K562 (cell line): ENCODE results near the gene ZBTB42. TPM values are rescaled to one million over a fixed set of nuclear protein-coding genes. Genes with fewer than 3 reads are reported as not detected.

Experiments
- CBFA2T2 ChIP-seq: fragments of 450-650 bp; conservative IDR thresholded peaks from 2 replicates; pipeline ENCODE4 v1.6.1; 2017; ENCODE audit warnings: mild to moderate bottlenecking
- CEBPG ChIP-seq, 3 experiments: fragments of 200-800 bp in 1 of 3; sonication (Bioruptor generic) in 1 of 3; sonication (generic) in 1 of 3; formaldehyde crosslinking in 1 of 3; IDR thresholded peaks in 2 of 3; conservative IDR thresholded peaks in 1 of 3; 2 replicates each; pipeline versions ENCODE4 v1.6.1 to v1.8.0; 2016 to 2022; ENCODE audit warnings: missing compliant biosample characterization in 2 of 3, missing genetic modification characterization in 2 of 3, mild to moderate bottlenecking in 1 of 3, missing genetic modification reagents in 1 of 3
- DMBX1 ChIP-seq: fragments of 250-450 bp; sonication (Bioruptor Pico); IDR thresholded peaks from 2 replicates; pipeline ENCODE4 v1.8.0; 2022; ENCODE audit warnings: inconsistent platforms, mild to moderate bottlenecking, moderate library complexity, borderline replicate concordance
- ESRRA ChIP-seq: fragments of 450-650 bp; IDR thresholded peaks from 2 replicates; pipeline ENCODE4 v1.6.1; 2014; ENCODE audit warnings: low read depth, mild to moderate bottlenecking, moderate library complexity, borderline replicate concordance
- GATAD2B ChIP-seq: fragments of 450-650 bp; IDR thresholded peaks from 2 replicates; pipeline ENCODE4 v1.6.1; 2017; ENCODE audit warnings: mild to moderate bottlenecking, borderline replicate concordance
- HMG20A ChIP-seq: fragments of 450-650 bp; formaldehyde crosslinking; conservative IDR thresholded peaks from 2 replicates; pipeline ENCODE4 v1.4.0; 2020; ENCODE audit warnings: mild to moderate bottlenecking, mixed read lengths
- MXI1 ChIP-seq: IDR thresholded peaks from 2 replicates; pipeline ENCODE4 v1.6.1; 2011; ENCODE audit warnings: low read depth, mild to moderate bottlenecking, improper control_type of control experiment, low read length
- POLR2AphosphoS2 ChIP-seq: IDR thresholded peaks from 2 replicates; pipeline ENCODE4 v1.6.1; 2012; ENCODE audit warnings: low read length, improper control_type of control experiment
- SMAD1 ChIP-seq: fragments of 150-350 bp; IDR thresholded peaks from 2 replicates; pipeline ENCODE4 v1.6.1; 2014; ENCODE audit warnings: low read length, low read depth; ENCODE audit not compliant: partially characterized antibody
- ZKSCAN8 ChIP-seq: fragments of 200-800 bp; sonication (Bioruptor generic); IDR thresholded peaks from 2 replicates; pipeline ENCODE4 v1.6.1; 2016; ENCODE audit warnings: missing genetic modification characterization, missing compliant biosample characterization
- ZNF408 ChIP-seq: fragments of 250-450 bp; sonication (Bioruptor Pico); IDR thresholded peaks from 2 replicates; pipeline ENCODE4 v1.4.0; 2020; ENCODE audit warnings: low read depth, mild to moderate bottlenecking, moderate library complexity
- polyA plus RNA-seq, 8 experiments: library from polyadenylated mRNA; depleted of rRNA in 4 of 8; stranded (reverse) in 5 of 8; unstranded in 3 of 8; fragments of >200 nt; fragmentation: Nextera tagmentation in 2 of 8; fragmentation: Illumina TruSeq in 1 of 8; extraction: Ambion mirVana in 2 of 8; extraction: Trizol in 1 of 8; gene quantifications; 2 replicates each; pipeline versions ENCODE4 v1.2.1 to v1.2.3, GENCODE V29; 2011 to 2014; ENCODE audit warnings: inconsistent platforms in 1 of 8, missing spikeins in 1 of 8
- total RNA-seq, 7 experiments: library from RNA; depleted of rRNA in 6 of 7; stranded (reverse); fragments of >200 nt in 6 of 7; fragmentation: Illumina TruSeq in 2 of 7; extraction: Trizol in 2 of 7; gene quantifications; 2 replicates each; pipeline versions ENCODE4 v1.2.1 to v1.2.3, GENCODE V29; 2011 to 2021; ENCODE audit warnings: low replicate concordance in 1 of 7
- TF ChIP-seq, protein P1 (sequence below), 2 experiments: fragments of 450-650 bp; formaldehyde crosslinking in 1 of 2; IDR thresholded peaks; 2 replicates each; pipeline versions ENCODE4 v1.4.0 to v1.6.1; 2014 to 2020; ENCODE audit warnings: mild to moderate bottlenecking in 2 of 2, borderline replicate concordance in 1 of 2, low read depth in 1 of 2
- TF ChIP-seq, protein P2 (sequence below): sonication (generic); formaldehyde crosslinking; IDR thresholded peaks from 2 replicates; pipeline ENCODE4 v1.8.0; 2022; ENCODE audit warnings: mild to moderate bottlenecking, missing genetic modification reagents
- TF ChIP-seq, protein P3 (sequence below): sonication (generic); formaldehyde crosslinking; IDR thresholded peaks from 2 replicates; pipeline ENCODE4 v1.8.1; 2023; ENCODE audit warnings: mild to moderate bottlenecking, missing genetic modification reagents, moderate library complexity

ZBTB42 gene
- total and polyA plus RNA-seq, 9 of the 15 experiments (the other 6 are each of a cell fraction or from before 2014, with no cell fraction given) = 0.03 to 8.5 (median 2.4) TPM

GRCh38 chr14:104751539-104752422 is 49.1 kb upstream of the ZBTB42 start (continued):
- TF ChIP-seq, protein P1, sequence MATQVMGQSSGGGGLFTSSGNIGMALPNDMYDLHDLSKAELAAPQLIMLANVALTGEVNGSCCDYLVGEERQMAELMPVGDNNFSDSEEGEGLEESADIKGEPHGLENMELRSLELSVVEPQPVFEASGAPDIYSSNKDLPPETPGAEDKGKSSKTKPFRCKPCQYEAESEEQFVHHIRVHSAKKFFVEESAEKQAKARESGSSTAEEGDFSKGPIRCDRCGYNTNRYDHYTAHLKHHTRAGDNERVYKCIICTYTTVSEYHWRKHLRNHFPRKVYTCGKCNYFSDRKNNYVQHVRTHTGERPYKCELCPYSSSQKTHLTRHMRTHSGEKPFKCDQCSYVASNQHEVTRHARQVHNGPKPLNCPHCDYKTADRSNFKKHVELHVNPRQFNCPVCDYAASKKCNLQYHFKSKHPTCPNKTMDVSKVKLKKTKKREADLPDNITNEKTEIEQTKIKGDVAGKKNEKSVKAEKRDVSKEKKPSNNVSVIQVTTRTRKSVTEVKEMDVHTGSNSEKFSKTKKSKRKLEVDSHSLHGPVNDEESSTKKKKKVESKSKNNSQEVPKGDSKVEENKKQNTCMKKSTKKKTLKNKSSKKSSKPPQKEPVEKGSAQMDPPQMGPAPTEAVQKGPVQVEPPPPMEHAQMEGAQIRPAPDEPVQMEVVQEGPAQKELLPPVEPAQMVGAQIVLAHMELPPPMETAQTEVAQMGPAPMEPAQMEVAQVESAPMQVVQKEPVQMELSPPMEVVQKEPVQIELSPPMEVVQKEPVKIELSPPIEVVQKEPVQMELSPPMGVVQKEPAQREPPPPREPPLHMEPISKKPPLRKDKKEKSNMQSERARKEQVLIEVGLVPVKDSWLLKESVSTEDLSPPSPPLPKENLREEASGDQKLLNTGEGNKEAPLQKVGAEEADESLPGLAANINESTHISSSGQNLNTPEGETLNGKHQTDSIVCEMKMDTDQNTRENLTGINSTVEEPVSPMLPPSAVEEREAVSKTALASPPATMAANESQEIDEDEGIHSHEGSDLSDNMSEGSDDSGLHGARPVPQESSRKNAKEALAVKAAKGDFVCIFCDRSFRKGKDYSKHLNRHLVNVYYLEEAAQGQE (IDR thresholded peaks at IDR 0.05; ENCODE audit: borderline replicate concordance) = 0 out of 2 replicates have a peak, but pooled peaks have one; percentile 13
- TF ChIP-seq, protein P1 (CRISPR knock-in tag; IDR thresholded peaks at IDR 0.05; ENCODE audit: low read depth) = no peak
- no peak for TF ChIP-seq CBFA2T2
- TF ChIP-seq ESRRA = no peak
- TF ChIP-seq, protein P2, sequence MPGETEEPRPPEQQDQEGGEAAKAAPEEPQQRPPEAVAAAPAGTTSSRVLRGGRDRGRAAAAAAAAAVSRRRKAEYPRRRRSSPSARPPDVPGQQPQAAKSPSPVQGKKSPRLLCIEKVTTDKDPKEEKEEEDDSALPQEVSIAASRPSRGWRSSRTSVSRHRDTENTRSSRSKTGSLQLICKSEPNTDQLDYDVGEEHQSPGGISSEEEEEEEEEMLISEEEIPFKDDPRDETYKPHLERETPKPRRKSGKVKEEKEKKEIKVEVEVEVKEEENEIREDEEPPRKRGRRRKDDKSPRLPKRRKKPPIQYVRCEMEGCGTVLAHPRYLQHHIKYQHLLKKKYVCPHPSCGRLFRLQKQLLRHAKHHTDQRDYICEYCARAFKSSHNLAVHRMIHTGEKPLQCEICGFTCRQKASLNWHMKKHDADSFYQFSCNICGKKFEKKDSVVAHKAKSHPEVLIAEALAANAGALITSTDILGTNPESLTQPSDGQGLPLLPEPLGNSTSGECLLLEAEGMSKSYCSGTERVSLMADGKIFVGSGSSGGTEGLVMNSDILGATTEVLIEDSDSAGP (CRISPR knock-in tag) = no peak
- peak; percentile 29; the same call in 1 of the 2 replicates for TF ChIP-seq CEBPG (CRISPR knock-in tag; IDR thresholded peaks at IDR 0.05)
- no peak for TF ChIP-seq CEBPG (tag; conservative IDR thresholded peaks at IDR 0.05 in 1 of 2, IDR thresholded peaks at IDR 0.05 in 1 of 2)
- TF ChIP-seq, protein P3, sequence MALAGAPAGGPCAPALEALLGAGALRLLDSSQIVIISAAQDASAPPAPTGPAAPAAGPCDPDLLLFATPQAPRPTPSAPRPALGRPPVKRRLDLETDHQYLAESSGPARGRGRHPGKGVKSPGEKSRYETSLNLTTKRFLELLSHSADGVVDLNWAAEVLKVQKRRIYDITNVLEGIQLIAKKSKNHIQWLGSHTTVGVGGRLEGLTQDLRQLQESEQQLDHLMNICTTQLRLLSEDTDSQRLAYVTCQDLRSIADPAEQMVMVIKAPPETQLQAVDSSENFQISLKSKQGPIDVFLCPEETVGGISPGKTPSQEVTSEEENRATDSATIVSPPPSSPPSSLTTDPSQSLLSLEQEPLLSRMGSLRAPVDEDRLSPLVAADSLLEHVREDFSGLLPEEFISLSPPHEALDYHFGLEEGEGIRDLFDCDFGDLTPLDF (CRISPR knock-in tag) = no peak
- TF ChIP-seq HMG20A = no peak
- TF ChIP-seq ZNF408 (CRISPR knock-in tag) = no peak
- TF ChIP-seq MXI1 = no peak
- no peak for TF ChIP-seq SMAD1
- TF ChIP-seq POLR2AphosphoS2 = no peak
- no peak for TF ChIP-seq GATAD2B
- TF ChIP-seq DMBX1 = no peak
- TF ChIP-seq ZKSCAN8 (CRISPR knock-in tag) = no peak
